ENCODE measurements around the gene CMTM3.

CMTM3 gene

DNA sequence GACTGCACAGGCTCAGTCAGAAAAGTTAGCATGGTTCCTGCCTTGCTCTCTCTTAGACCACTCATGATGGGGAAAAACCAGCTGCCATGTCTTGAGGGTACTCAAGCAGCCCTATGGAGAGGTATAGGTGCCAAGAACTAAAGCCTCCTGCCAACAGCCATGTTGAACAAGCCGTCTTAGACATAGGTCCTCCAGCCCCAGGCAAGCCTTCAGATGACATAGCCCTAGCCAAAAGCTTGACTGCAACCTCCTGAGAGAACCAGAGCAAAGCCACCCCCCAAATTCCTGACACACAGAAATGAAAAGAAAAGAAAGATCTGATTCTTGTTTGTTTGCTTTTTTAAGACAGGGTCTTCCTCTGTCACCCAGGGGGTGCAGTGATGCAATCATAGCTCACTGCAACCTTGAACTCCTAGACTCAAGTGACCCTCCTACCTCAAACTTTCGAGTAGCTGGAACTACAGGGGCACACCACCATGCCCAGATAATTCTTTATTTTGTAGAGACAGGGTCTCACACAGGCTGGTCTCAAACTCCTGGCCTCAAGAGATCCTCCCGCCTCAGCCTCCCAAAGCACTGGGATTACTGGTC lies 36.3 kb downstream of the CMTM3 start:
- Histone ChIP-seq H3K27me3 (ENCODE audit: insufficient read depth, low read depth, severe bottlenecking) (no peaks in the 10 kb centered on the region), H3K27ac (no peak overlapping the region), H3K4me3 (ENCODE audit: low read depth, low read length) (no peak overlapping the region), H3K36me3 (peaks cover 4% of the 10 kb centered on the region), H3K9me3 (ENCODE audit: severe bottlenecking) (no peaks in the 10 kb centered on the region)
- TF ChIP-seq, protein P1, sequence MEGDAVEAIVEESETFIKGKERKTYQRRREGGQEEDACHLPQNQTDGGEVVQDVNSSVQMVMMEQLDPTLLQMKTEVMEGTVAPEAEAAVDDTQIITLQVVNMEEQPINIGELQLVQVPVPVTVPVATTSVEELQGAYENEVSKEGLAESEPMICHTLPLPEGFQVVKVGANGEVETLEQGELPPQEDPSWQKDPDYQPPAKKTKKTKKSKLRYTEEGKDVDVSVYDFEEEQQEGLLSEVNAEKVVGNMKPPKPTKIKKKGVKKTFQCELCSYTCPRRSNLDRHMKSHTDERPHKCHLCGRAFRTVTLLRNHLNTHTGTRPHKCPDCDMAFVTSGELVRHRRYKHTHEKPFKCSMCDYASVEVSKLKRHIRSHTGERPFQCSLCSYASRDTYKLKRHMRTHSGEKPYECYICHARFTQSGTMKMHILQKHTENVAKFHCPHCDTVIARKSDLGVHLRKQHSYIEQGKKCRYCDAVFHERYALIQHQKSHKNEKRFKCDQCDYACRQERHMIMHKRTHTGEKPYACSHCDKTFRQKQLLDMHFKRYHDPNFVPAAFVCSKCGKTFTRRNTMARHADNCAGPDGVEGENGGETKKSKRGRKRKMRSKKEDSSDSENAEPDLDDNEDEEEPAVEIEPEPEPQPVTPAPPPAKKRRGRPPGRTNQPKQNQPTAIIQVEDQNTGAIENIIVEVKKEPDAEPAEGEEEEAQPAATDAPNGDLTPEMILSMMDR (IDR thresholded peaks at IDR 0.05; ENCODE audit: low read depth, low read length), result no peak
- DNase-seq, result no peak

DNA sequence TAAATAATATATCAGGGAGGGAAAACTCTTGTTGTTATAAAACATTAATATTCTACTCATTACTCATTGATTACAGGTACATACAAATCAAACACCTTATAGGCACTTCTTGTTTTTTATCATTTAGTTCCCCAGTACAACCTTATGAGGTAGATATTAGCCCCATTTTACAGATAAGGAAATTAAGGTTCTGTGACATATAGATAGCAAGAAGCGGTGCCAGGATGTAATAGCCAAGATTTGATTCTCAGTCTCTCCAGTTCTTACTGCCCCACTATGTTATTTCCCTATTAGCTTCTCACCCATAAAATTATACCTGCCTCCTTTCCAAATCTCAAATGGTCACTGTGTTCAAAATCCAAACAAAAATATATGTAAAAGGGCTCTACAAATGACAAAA lies 36.9 kb downstream of the CMTM3 start:
- no peak for DNase-seq
- no peaks in the 10 kb centered on the region for H3K27me3 ChIP-seq (ENCODE audit: insufficient read depth, low read depth, severe bottlenecking)
- no peaks in the 10 kb centered on the region for H3K36me3 ChIP-seq
- H3K9me3 ChIP-seq (ENCODE audit: severe bottlenecking), result no peaks in the 10 kb centered on the region
- TF ChIP-seq, protein P1 (IDR thresholded peaks at IDR 0.05; ENCODE audit: low read depth, low read length), result no peak
- H3K27ac ChIP-seq, result no peak overlapping the region
- H3K4me3 ChIP-seq (ENCODE audit: low read depth, low read length), result no peak overlapping the region

DNA sequence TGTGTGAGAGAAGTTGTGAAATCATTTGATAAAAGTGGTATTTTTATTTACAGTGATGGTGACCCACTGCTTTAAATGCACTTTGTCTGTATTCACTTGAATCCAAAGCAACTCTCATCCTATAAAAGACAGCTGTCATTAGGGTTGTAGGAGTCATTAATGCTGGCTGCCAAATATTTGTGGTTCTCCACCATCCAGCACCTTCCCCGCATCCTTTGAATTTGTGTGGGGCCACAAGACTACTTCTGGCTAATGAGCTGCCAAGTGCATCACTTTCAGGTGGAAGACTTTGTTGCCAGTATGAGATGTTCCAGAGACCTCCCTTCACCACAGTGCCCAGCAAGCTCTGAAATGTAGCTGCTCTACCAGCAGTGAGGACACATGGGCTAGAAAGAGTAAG lies 43.4 kb downstream of the CMTM3 start:
- TF ChIP-seq, protein P1 (IDR thresholded peaks at IDR 0.05; ENCODE audit: low read depth, low read length), result no peak
- Histone ChIP-seq H3K9me3 (ENCODE audit: severe bottlenecking) (no peaks in the 10 kb centered on the region), H3K27me3 (ENCODE audit: insufficient read depth, low read depth, severe bottlenecking) (no peaks in the 10 kb centered on the region), H3K36me3 (no peaks in the 10 kb centered on the region), H3K27ac (no peak overlapping the region), H3K4me3 (ENCODE audit: low read depth, low read length) (no peak overlapping the region)
- no peak for DNase-seq

DNA sequence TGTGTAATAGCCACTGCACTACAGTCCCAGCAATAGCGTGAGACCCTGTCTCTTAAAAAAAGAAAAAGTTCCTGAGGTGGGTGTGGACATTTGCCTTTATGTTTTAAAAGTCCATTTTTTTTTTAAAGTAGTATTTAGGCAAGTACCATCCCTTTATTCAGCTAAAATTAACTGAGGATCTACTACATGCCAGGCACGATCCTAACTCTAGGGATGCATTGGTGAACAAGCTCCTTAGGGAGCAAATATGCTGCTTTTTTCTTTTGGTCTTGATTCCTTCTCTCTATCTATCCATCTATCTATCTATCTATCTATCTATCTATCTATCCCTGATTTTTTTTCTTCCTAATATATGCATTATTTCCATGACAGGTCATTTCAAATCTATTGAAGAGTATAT lies 44.7 kb downstream of the CMTM3 start:
- TF ChIP-seq, protein P1 (IDR thresholded peaks at IDR 0.05; ENCODE audit: low read depth, low read length), result no peak
- no peak for DNase-seq
- Histone ChIP-seq H3K4me3 (ENCODE audit: low read depth, low read length) (no peak overlapping the region), H3K27me3 (ENCODE audit: insufficient read depth, low read depth, severe bottlenecking) (no peaks in the 10 kb centered on the region), H3K9me3 (ENCODE audit: severe bottlenecking) (no peaks in the 10 kb centered on the region), H3K27ac (no peak overlapping the region), H3K36me3 (no peaks in the 10 kb centered on the region)

DNA sequence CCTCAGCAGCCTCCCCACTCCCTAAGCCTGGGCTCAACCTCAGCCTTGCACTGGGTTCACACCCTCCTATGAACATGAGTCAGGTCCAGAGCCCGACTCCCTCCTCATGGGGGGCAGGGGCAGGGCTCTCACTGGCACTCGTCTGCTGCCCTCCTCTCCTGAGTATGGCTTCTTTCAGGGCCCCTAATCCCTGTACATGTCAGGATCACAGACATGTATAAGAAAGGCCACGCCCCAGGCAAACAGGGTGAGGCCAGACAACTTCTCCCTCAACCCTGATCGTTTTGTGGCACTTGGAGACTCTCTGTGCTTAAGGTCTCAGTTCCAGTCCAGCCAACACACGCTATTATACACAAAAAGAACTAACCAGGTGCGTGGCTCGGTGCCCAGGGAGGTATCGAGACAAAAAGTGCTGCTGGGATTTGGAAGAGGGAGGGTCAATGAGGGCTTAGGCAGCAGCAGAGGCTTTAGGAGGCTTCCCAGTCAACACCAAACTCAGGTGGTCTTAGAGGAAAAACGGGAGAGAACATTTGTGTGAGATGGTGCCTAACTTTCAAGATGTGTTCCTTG lies 45.2 kb downstream of the CMTM3 start:
- H3K27me3 ChIP-seq (ENCODE audit: insufficient read depth, low read depth, severe bottlenecking), result no peaks in the 10 kb centered on the region
- no peak overlapping the region for H3K27ac ChIP-seq
- no peaks in the 10 kb centered on the region for H3K9me3 ChIP-seq (ENCODE audit: severe bottlenecking)
- no peaks in the 10 kb centered on the region for H3K36me3 ChIP-seq
- DNase-seq, result peak; percentile 35
- TF ChIP-seq, protein P1 (IDR thresholded peaks at IDR 0.05; ENCODE audit: low read depth, low read length), result no peak
- H3K4me3 ChIP-seq (ENCODE audit: low read depth, low read length), result no peak overlapping the region
